Stomach (tissue), 9 donors: Measurements from ENCODE around the gene AEBP2. TPM values are rescaled to one million over a fixed set of nuclear protein-coding genes. Genes with fewer than 3 reads are reported as not detected.

Experiments used
- DNase-seq, 2 donors: peaks; one replicate each; pipeline versions ENCODE4 v3.0.0 to v3.0.0-alpha.2; 2013 to 2019
- H3K27ac ChIP-seq, 5 donors: fragments of 200-600 bp in 4 of 5; sonication (generic) in 4 of 5; one replicate each; pipeline ENCODE4 v1.5.1; 2013 to 2019; ENCODE audit warnings: mild to moderate bottlenecking in 1 of 5, moderate library complexity in 1 of 5
- H3K27me3 ChIP-seq, 3 donors: fragments of 200-600 bp; sonication (generic); one replicate each; pipeline ENCODE4 v1.5.1; 2017 to 2019; ENCODE audit warnings: mixed run types in 1 of 3
- H3K36me3 ChIP-seq, 4 donors: fragments of 200-600 bp; sonication (generic); 1 replicate in 3 of 4; 2 replicates in 1 of 4; pipeline ENCODE4 v1.5.1; 2016 to 2019
- H3K4me1 ChIP-seq, 4 donors: fragments of 200-600 bp; sonication (generic); one replicate each; pipeline ENCODE4 v1.5.1; 2016 to 2019
- H3K4me3 ChIP-seq, 4 donors: fragments of 200-600 bp; sonication (generic) in 3 of 4; one replicate each; pipeline ENCODE4 v1.5.1; 2016 to 2019; ENCODE audit warnings: mild to moderate bottlenecking in 1 of 4
- H3K9me3 ChIP-seq, 4 donors: fragments of 200-600 bp; sonication (generic); one replicate each; pipeline ENCODE4 v1.5.1; 2016 to 2019
- EP300 ChIP-seq: sonication (generic); formaldehyde crosslinking; IDR thresholded peaks from one replicate; pipeline ENCODE4 v1.6.1; 2017; ENCODE audit warnings: antibody characterized with exemption
- POLR2A ChIP-seq, 4 donors: fragments of 450-650 bp; IDR thresholded peaks; one replicate each; pipeline ENCODE4 v1.6.1; 2016; ENCODE audit warnings: antibody characterized with exemption in 4 of 4, control low read depth in 2 of 4, mild to moderate bottlenecking in 1 of 4, moderate library complexity in 1 of 4
- POLR2AphosphoS5 ChIP-seq, 3 donors: sonication (generic); formaldehyde crosslinking; IDR thresholded peaks; one replicate each; pipeline ENCODE4 v1.6.1; 2016; ENCODE audit warnings: antibody characterized with exemption in 3 of 3
- WGBS, 5 donors: extraction: QIAGEN DNeasy Blood & Tissue Kit in 3 of 5; methylation state at CpG; one replicate each; pipeline versions ENCODE4 v1.1.5 to v1.1.7; 2013 to 2018; 5-methylcytosine and 5-hydroxymethylcytosine counted together
- intact Hi-C: fragments of 100-400 bp; cut with DNase I; formaldehyde crosslinking; loops from one replicate; pipeline ENCODE4 v1.15.1; 2023; ENCODE audit warnings: low total_unique reads
- polyA plus RNA-seq, 3 donors: library from polyadenylated mRNA; stranded (reverse); fragments of 200-250 nt; gene quantifications; one replicate each; pipeline ENCODE4 v1.2.3, GENCODE V29; 2013
- total RNA-seq, 5 donors: library from RNA; depleted of rRNA; stranded (reverse); fragments of >200 nt; gene quantifications; one replicate each; pipeline versions ENCODE4 v1.1.0 to v1.2.3, GENCODE V29; 2014 to 2016
- TF ChIP-seq, protein P1 (sequence below), 7 experiments: fragments of 450-650 bp in 4 of 7; fragments of 200-600 bp in 3 of 7; sonication (generic) in 3 of 7; IDR thresholded peaks; one replicate each; pipeline ENCODE4 v1.5.1; 2016 to 2019; ENCODE audit warnings: antibody characterized with exemption in 7 of 7, control low read depth in 2 of 7, mild to moderate bottlenecking in 1 of 7
- donor health status: healthy with polysubstance abuse.
- donor health status: Bipolar disorder and iron deficiency.
- donor health status: healthy.

Gene AEBP2
- total and polyA plus RNA-seq, 8 donors, result 8.6 to 51.8 (median 24.3) TPM

DNA sequence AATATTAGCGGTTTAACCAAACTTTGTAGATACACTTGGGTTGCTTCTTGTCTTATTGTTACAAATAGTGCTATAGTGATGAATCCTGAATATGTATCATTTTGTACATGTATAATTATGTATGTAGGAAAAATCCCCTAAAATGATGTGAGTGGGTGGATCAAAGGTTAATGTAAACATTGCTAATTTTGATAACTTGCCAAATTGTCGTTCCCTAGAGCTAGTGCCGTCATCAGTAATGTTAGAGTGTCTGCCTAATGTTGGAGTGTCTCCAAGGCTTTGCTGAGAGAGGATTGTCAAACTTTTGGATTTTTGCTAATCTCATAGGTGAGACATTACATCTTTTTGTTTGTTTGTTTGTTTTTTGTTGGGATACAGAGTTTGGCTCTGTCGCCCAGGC lies 44.4 kb downstream of the AEBP2 start:
- no peak overlapping the region for H3K4me3 ChIP-seq
- peaks cover 0 to 12% (median 9%) of the 10 kb centered on the region in 4 donors for H3K9me3 ChIP-seq
- 65 to 78% (median 76%) methylated on average over 4 of the region's 4 CpGs for WGBS, 5 donors
- H3K27me3 ChIP-seq, result no peaks in the 10 kb centered on the region
- intact Hi-C loops, result no loop called here
- no peak overlapping the region for H3K27ac ChIP-seq
- H3K4me1 ChIP-seq, result peaks cover 6 to 30% (median 16%) of the 10 kb centered on the region in 4 donors
- TF ChIP-seq, protein P1, sequence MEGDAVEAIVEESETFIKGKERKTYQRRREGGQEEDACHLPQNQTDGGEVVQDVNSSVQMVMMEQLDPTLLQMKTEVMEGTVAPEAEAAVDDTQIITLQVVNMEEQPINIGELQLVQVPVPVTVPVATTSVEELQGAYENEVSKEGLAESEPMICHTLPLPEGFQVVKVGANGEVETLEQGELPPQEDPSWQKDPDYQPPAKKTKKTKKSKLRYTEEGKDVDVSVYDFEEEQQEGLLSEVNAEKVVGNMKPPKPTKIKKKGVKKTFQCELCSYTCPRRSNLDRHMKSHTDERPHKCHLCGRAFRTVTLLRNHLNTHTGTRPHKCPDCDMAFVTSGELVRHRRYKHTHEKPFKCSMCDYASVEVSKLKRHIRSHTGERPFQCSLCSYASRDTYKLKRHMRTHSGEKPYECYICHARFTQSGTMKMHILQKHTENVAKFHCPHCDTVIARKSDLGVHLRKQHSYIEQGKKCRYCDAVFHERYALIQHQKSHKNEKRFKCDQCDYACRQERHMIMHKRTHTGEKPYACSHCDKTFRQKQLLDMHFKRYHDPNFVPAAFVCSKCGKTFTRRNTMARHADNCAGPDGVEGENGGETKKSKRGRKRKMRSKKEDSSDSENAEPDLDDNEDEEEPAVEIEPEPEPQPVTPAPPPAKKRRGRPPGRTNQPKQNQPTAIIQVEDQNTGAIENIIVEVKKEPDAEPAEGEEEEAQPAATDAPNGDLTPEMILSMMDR (IDR thresholded peaks at IDR 0.05), result no peak
- no peak for TF ChIP-seq POLR2AphosphoS5 (IDR thresholded peaks at IDR 0.05)
- no peak for TF ChIP-seq EP300
- TF ChIP-seq POLR2A (IDR thresholded peaks at IDR 0.05), result no peak
- DNase-seq, result peak in 1 of 2 donors; percentile 25
- peaks cover 0 to 18% (median 16%) of the 10 kb centered on the region in 4 donors for H3K36me3 ChIP-seq

DNA sequence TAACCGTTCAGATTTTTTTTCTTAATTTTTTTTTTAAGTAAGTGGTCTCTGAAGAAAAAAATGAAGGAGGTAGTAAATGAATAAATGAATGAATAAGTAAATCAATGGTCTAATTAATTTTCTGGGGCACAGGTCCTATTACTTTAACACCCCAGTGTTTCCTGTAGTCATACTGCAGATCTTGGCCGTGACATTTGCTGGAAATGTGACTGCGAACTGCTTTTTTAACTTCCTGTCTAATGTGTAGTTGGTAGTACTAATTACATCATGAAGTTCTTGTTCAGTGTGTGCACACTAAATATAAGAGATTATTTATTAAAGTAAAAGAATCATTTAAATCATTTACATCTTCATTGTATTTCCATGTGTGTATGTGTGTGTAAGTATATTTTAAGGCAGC lies 45.4 kb downstream of the AEBP2 start:
- WGBS, 5 donors, result 82 to 90% (median 87%) methylated on average over 3 of the region's 3 CpGs

DNA sequence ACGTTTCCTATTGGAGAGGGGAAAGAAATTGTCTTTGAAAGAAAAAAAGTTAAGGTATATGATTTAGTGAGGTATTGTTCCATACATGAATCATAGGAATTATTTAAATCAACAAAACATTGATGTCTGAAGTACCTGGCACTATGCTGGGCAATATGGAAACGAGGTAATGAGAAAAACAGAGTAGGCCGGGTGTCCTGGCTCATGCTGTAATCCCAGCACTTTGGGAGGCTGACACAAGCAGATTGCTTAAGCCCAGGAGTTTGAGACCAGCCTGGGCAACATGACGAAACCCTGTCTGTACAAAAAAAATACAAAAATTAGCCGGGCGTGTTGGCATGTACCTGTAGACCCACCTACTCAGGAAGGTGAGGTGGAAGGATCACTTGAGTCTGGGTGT lies 45.9 kb downstream of the AEBP2 start:
- H3K4me1 ChIP-seq, result peaks cover 6 to 30% (median 16%) of the 10 kb centered on the region in 4 donors
- H3K27me3 ChIP-seq, result no peaks in the 10 kb centered on the region
- TF ChIP-seq POLR2AphosphoS5 (IDR thresholded peaks at IDR 0.05) (no peak), POLR2A (IDR thresholded peaks at IDR 0.05) (no peak), EP300 (no peak)
- TF ChIP-seq, protein P1 (IDR thresholded peaks at IDR 0.05), result no peak
- H3K9me3 ChIP-seq, result peaks cover 0 to 6% (median 4%) of the 10 kb centered on the region in 4 donors
- no peak overlapping the region for H3K4me3 ChIP-seq
- 69 to 82% (median 77%) methylated on average over 6 of the region's 6 CpGs for WGBS, 5 donors
- H3K36me3 ChIP-seq, result peaks cover 0 to 12% (median 4%) of the 10 kb centered on the region in 4 donors
- no peak overlapping the region for H3K27ac ChIP-seq
- no peak for DNase-seq
- intact Hi-C loops, result no loop called here

More for the DNA sequence above, 45.4 kb downstream of the AEBP2 start:
- Histone ChIP-seq H3K36me3 (peaks cover 0 to 17% (median 9%) of the 10 kb centered on the region in 4 donors), H3K4me3 (no peak overlapping the region), H3K27ac (no peak overlapping the region), H3K9me3 (peaks cover 0 to 11% (median 9%) of the 10 kb centered on the region in 4 donors), H3K27me3 (no peaks in the 10 kb centered on the region), H3K4me1 (peaks cover 6 to 30% (median 16%) of the 10 kb centered on the region in 4 donors)
- intact Hi-C loops, result no loop called here
- TF ChIP-seq, protein P1 (IDR thresholded peaks at IDR 0.05), result no peak
- TF ChIP-seq EP300, result no peak
- no peak for TF ChIP-seq POLR2A (IDR thresholded peaks at IDR 0.05)
- TF ChIP-seq POLR2AphosphoS5 (IDR thresholded peaks at IDR 0.05), result no peak
- peak in 1 of 2 donors; percentile 14 for DNase-seq

DNA sequence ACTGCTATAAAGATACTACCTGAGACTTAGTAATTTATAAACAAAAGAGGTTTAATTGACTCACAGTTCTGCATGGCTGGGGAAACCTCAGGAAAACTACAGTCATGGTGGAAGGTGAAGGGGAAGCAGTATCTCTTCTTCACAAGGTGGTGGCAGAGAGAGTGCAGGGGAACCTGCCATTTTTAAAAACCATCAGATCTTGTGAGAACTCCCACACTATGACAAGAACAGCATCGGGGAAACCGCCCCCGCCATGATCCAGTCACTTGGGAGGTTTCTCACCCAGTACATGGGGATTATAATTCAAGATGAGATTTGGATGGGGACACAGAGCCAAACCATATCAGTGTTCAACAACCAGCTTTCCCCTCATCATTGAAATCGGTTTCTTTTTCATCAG lies 49.9 kb downstream of the AEBP2 start:
- H3K27ac ChIP-seq, result no peak overlapping the region
- peaks cover 0 to 14% (median 6%) of the 10 kb centered on the region in 4 donors for H3K4me1 ChIP-seq
- 85 to 100% (median 95%) methylated on average over 4 of the region's 4 CpGs for WGBS, 5 donors
- peaks cover 0 to 9% (median 8%) of the 10 kb centered on the region in 4 donors for H3K36me3 ChIP-seq
- intact Hi-C loops, result no loop called here
- TF ChIP-seq, protein P1 (IDR thresholded peaks at IDR 0.05), result no peak
- TF ChIP-seq POLR2A (IDR thresholded peaks at IDR 0.05) (no peak), EP300 (no peak), POLR2AphosphoS5 (IDR thresholded peaks at IDR 0.05) (no peak)
- no peak overlapping the region for H3K4me3 ChIP-seq
- no peak for DNase-seq
- H3K27me3 ChIP-seq, result no peaks in the 10 kb centered on the region
- no peaks in the 10 kb centered on the region for H3K9me3 ChIP-seq
